Body of pancreas (tissue), 4 donors: ENCODE results near the gene C1QTNF6. TPM values are rescaled to one million over a fixed set of nuclear protein-coding genes. Genes with fewer than 3 reads are reported as not detected.

Experiments
- ATAC-seq: fragments of 150-250 bp; one replicate; pipeline ENCODE4 v1.9.1; 2016
- DNase-seq, 4 donors: peaks; one replicate each; pipeline ENCODE4 v3.0.0-alpha.2; 2019
- H3K27ac ChIP-seq, 4 donors: fragments of 200-600 bp; sonication (generic); 1 replicate in 3 of 4; 2 replicates in 1 of 4; pipeline versions ENCODE4 v1.5.1 to v1.6.1; 2016 to 2019; ENCODE audit warnings: mild to moderate bottlenecking in 1 of 4, mixed read lengths in 1 of 4, moderate library complexity in 1 of 4
- H3K27me3 ChIP-seq, 2 donors: fragments of 200-600 bp; sonication (generic); one replicate each; pipeline ENCODE4 v1.6.0; 2016; ENCODE audit warnings: mild to moderate bottlenecking in 1 of 2
- H3K36me3 ChIP-seq, 2 donors: fragments of 200-600 bp; sonication (generic); replicated peaks in 1 of 2; 2 replicates each; pipeline ENCODE4 v1.5.1; 2016; ENCODE audit warnings: low read depth in 2 of 2; ENCODE audit not compliant: insufficient read depth in 1 of 2
- H3K4me1 ChIP-seq: fragments of 200-600 bp; sonication (generic); one replicate; pipeline ENCODE4 v1.6.0; 2016
- H3K4me3 ChIP-seq, 2 donors: fragments of 200-600 bp; sonication (generic); 1 replicate in 1 of 2; 2 replicates in 1 of 2; pipeline ENCODE4 v1.5.1; 2016 to 2019
- H3K9me3 ChIP-seq, 3 donors: fragments of 200-600 bp; sonication (generic); 1 replicate in 2 of 3; 2 replicates in 1 of 3; pipeline ENCODE4 v1.5.1; 2016
- CTCF ChIP-seq, 7 experiments: fragments of 450-650 bp in 4 of 7; fragments of 200-600 bp in 3 of 7; sonication (generic) in 3 of 7; IDR thresholded peaks; one replicate each; pipeline ENCODE4 v1.5.1; 2016 to 2019; ENCODE audit warnings: antibody characterized with exemption in 7 of 7
- POLR2A ChIP-seq, 3 donors: fragments of 450-650 bp; IDR thresholded peaks; one replicate each; pipeline ENCODE4 v1.6.1; 2016; ENCODE audit warnings: antibody characterized with exemption in 3 of 3, mild to moderate bottlenecking in 2 of 3
- WGBS, 2 donors: methylation state at CpG; one replicate each; pipeline ENCODE4 v1.1.5; 2017; 5-methylcytosine and 5-hydroxymethylcytosine counted together
- intact Hi-C: fragments of 100-400 bp; cut with DNase I; formaldehyde crosslinking; loops from one replicate; pipeline ENCODE4 v1.15.1; 2023
- total RNA-seq, 2 donors: library from RNA; depleted of rRNA; stranded (reverse); fragments of >200 nt; gene quantifications; one replicate each; pipeline ENCODE4 v1.1.0, GENCODE V29; 2016

Gene C1QTNF6
- total RNA-seq, 2 donors from 2014 or later = 2.0 to 4.7 TPM

GRCh38 chr22:37220543-37220981, 32.5 kb upstream of the C1QTNF6 start:
- intact Hi-C loops = no loop called here
- Histone ChIP-seq H3K9me3 (no peaks in the 10 kb centered on the region), H3K4me3 (no peak overlapping the region), H3K27ac (no peak overlapping the region), H3K4me1 (no peaks in the 10 kb centered on the region), H3K36me3 (no peaks in the 10 kb centered on the region), H3K27me3 (no peaks in the 10 kb centered on the region)
- ATAC-seq (no peak), DNase-seq (no peak)
- no peak for TF ChIP-seq CTCF (IDR thresholded peaks at IDR 0.05)
- TF ChIP-seq POLR2A (IDR thresholded peaks at IDR 0.05) = no peak
- 71 to 79% methylated on average over 4 of the region's 4 CpGs for WGBS, 2 donors

GRCh38 chr22:37219533-37219932, 31.5 kb upstream of the C1QTNF6 start:
- Histone ChIP-seq H3K27ac (no peak overlapping the region), H3K27me3 (no peaks in the 10 kb centered on the region), H3K36me3 (no peaks in the 10 kb centered on the region), H3K9me3 (no peaks in the 10 kb centered on the region), H3K4me1 (no peaks in the 10 kb centered on the region), H3K4me3 (no peak overlapping the region)
- ATAC-seq (no peak), DNase-seq (no peak)
- intact Hi-C loops = no loop called here
- WGBS, 2 donors = 56 to 80% methylated on average over 6 of the region's 6 CpGs
- TF ChIP-seq CTCF (IDR thresholded peaks at IDR 0.05) (no peak), POLR2A (IDR thresholded peaks at IDR 0.05) (no peak)

GRCh38 chr22:37218771-37219411, 30.8 kb upstream of the C1QTNF6 start:
- no peaks in the 10 kb centered on the region for H3K36me3 ChIP-seq
- H3K4me3 ChIP-seq = no peak overlapping the region
- no peaks in the 10 kb centered on the region for H3K4me1 ChIP-seq
- WGBS, 2 donors = 27 to 43% methylated on average over 5 to 7 of the region's 7 CpGs
- H3K27ac ChIP-seq = no peak overlapping the region
- intact Hi-C loops = no loop called here
- TF ChIP-seq POLR2A (IDR thresholded peaks at IDR 0.05) = no peak
- TF ChIP-seq CTCF (IDR thresholded peaks at IDR 0.05) = no peak
- H3K9me3 ChIP-seq = no peaks in the 10 kb centered on the region
- ATAC-seq = no peak
- no peak for DNase-seq
- no peaks in the 10 kb centered on the region for H3K27me3 ChIP-seq

GRCh38 chr22:37218399-37218770, 30.3 kb upstream of the C1QTNF6 start:
- H3K27me3 ChIP-seq = no peaks in the 10 kb centered on the region
- no peak for TF ChIP-seq POLR2A (IDR thresholded peaks at IDR 0.05)
- TF ChIP-seq CTCF (IDR thresholded peaks at IDR 0.05) = no peak
- intact Hi-C loops = no loop called here
- DNase-seq = no peak
- no peak for ATAC-seq
- no peaks in the 10 kb centered on the region for H3K36me3 ChIP-seq
- 75 to 79% methylated on average over 6 of the region's 6 CpGs for WGBS, 2 donors
- H3K27ac ChIP-seq = no peak overlapping the region
- no peak overlapping the region for H3K4me3 ChIP-seq
- no peaks in the 10 kb centered on the region for H3K4me1 ChIP-seq
- no peaks in the 10 kb centered on the region for H3K9me3 ChIP-seq

- 68 to 79% methylated on average over 9 of the region's 9 CpGs for WGBS, 2 donors
- no peak overlapping the region for H3K4me3 ChIP-seq
- intact Hi-C loops = no loop called here
- DNase-seq (no peak), ATAC-seq (no peak)
- no peak overlapping the region for H3K27ac ChIP-seq
- H3K4me1 ChIP-seq = peaks cover 9% of the 10 kb centered on the region
- no peaks in the 10 kb centered on the region for H3K9me3 ChIP-seq
- no peaks in the 10 kb centered on the region for H3K36me3 ChIP-seq
- no peaks in the 10 kb centered on the region for H3K27me3 ChIP-seq
- TF ChIP-seq CTCF (IDR thresholded peaks at IDR 0.05) = no peak
Measured at GRCh38 chr22:37215890-37216289, 27.8 kb upstream of the C1QTNF6 start.
